ENCODE results near the gene DZANK1.
"Not testable (repeated sequence)": the region's sequence is repeated elsewhere in the genome, so short reads cannot be mapped to it uniquely, and the experiment has no call there.

The DZANK1 gene

DNA sequence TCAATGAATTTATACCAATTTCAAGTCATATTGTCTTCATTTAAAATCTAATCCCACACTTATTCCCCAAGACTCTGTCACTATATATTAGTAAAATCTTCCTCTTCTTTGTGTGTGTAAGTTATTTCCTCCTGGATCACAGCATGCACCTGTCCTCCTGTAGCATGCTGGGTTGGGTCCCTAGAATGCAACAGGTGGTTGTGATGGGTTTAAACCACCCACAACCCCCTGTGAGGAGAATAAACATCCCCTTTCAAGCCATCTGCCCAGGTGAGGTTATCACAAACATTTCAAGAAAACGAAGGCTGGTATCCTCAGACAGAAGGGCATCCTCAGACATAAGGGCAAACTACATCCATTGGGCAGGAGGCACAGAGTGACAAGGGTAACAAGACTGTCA is 26.4 kb downstream of the DZANK1 start:
- no peak for DNase-seq

DNA sequence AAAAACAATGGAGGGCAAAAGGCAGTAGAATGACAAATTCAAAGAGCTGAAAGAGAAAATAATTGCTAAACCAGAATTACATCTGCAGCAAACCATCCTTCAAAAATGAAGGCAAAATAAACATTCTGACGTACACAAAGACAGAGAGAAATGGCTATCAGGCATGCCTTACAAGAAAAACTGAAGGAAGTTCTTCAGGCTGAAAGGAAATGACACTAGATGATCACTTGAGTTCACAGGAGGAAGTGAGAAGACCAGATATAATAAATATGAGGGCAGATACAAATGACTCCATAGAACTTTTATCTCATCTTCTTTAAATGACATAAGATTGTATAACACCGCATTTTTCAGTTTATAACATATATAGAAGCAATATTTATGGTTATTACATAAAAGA is 30.0 kb downstream of the DZANK1 start:
- no peak for DNase-seq

DNA sequence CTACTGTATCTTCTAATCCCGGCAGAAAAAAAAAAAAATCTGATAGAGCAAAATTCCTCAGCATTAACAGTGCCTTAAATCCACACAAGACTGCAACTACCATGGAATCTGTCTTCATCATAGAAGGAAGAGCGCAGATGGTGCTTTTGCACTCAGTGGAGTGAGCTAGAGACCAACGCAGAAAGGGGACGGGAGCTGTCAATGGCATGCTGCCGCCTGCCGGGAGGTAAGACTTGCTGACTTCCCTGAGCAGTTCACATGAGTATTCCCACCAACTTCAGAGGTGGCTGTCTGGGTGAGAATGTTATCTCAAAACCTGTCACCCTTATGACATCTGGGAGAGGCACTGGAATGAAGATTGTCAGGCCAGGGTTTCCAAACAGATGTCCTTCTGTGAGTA is 35.6 kb downstream of the DZANK1 start:
- no peak for DNase-seq

DNA sequence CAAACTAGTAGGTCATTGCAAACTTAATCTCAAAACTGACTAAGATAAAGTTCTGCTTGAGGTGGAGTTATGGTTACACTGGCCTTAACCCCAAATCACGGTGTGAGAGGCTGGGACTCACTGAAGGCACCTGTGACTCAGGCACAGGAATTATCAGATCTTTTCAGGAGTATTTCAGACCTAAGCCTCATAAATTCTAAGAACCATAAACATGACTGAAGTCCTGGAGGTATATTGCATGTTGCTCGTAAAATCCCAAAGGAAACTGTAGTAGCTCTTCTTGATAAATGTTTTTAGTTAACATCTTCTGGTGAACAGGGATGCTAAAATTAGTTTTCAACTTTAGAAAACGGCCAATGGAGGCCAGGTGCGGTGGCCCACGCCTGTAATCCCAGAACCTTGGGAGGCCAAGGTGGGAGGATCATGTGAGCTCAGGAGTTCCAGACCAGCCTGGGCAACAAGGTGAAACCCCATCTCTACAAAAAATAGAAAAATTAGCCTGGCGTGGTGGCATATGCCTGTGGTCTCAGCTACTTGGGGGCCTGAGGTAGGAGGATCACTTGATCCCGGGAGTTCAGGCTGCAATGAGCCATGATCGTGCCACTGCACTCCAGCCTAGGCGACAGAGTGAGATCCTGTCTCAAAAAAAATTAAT is 36.5 kb downstream of the DZANK1 start:
- no peak for DNase-seq

DNA sequence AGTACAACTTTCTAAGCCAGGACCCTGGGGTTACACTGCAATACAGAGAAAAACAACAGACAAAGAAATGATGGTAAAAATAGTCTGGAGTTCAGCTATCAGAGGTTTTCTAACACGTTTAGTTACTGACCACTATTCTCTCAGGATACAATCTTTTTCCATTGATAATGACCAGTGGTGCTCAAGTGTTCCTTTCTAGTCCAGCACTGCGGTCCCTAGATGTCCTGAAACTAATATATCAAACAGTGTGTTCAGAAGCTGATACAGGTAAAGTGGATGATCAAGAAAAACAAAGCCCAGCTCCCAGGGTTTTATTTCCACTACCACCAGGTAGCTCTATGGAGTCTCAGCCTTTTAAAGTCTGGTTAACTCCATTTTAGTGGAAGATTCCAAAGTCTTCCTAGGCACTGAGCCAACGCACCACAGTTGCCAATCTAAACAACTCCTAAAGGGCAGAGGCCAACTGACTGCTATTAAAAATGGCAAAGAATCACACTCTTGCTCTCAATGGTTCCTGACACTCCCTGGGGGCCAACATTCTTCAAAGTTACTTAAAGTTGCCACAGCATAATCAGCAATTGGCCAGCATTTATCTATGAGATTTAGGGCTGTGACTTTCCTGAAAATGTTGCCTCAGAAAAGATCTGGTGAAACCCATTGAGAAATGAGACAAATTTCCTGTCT is 38.2 kb downstream of the DZANK1 start:
- no peak for DNase-seq

DNA sequence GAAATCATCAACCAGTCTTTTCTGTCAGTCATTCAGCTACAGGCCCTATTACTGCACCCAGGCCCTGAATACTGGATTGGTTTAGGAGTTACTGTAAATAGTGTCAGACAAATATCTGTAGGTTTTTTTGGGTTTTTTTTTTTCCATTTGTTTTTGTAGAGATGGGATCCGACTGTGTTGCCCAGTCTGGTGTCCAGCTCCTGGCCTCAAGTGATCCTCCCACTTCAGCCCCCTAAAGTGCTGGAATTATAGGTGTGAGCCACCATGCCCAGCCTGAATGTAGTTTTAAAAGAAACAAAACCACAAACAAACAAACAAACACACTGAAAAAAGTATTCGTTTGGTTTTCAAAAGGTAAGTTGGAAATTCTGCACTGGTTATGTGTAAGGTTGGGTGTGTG is 39.6 kb downstream of the DZANK1 start:
- DNase-seq: no peak

DNA sequence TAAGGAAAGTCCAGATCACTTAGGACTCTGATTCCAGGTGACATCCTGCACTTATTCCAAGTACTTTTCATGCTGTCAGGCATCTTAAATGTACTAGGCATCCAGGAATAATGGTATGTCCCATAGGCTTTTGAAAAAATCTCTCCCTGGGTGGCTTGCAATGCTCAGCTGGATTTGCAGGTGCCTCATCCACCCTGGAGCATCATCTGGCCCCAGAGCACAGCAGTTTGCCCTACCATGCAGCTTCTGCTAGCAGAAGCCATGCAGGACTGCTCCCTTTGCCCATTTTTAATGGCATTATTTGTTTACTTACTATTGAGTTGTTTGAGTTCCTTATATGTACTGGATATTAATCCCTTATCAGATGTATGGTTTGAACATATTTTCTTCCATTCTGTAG is 45.2 kb downstream of the DZANK1 start:
- DNase-seq: no peak

DNA sequence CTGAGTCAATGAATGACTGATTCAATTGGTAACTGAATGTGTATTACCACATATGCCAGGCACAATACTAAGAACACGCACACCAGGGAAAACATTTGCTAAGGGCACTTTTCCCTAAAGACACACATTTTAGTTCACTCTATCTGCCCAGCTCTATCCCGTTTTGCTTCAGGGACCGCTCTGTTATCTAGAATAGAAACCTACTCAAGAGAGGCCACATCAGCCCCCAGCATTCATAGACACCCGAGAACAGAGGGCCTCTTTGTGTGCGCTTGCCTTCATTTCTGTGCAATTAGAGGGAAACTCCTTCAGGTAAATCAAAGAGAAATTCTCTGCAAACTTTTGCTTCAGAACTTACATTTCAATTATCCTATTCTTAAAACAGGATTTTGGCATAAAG is 50.3 kb downstream of the DZANK1 start:
- DNase-seq: no peak

DNA sequence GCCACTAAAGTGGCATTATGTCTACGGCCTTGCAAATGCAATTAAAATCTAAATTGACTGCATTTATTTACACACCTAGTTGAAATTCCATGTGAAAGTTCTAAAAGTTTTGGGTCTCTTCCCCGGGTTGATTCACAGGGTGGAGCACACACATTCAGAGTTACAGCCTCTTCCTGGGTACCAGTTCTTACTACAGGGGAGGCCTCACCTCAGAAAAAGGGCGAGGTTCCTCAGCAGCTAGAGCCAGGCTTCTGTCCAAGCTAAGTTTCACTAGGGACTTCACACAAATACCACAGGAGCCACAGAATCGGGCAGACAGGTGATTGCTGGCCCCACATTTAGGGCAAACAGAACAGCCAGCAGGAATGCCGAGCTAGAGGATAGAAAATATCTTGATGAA is 52.7 kb downstream of the DZANK1 start:
- DNase-seq: no peak

DNA sequence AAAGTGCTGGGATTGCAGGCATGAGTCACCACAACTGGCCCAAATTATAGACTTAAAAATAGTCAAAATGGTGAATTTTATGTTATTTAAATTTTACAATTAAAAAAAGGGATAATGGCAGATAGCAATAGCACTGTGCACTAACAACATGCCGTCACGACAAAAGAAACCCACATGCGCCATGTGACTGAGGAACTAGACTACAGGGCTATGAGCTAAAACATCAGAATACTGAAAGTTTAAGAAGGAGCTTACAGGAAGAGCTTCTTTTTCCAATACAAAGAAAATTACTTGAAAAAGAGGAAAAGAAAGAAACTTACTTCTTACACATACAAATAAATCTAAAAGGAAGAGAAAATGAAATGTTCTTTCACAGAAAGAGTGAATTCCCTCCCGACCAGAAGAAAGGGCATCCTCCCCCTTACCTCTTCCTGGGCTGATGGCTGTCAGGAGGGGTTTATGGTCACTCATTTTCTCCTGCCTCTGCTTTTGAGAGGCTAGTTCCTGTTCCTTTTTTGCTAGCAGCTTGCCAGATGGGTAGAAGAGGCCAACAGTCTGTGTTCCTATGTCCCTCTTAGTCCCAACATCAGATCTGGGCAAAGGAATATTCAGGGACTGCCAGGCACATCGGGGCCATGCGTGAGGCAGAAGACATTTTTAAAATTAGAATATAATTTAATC is 54.5 kb downstream of the DZANK1 start:
- no peak for DNase-seq

DNA sequence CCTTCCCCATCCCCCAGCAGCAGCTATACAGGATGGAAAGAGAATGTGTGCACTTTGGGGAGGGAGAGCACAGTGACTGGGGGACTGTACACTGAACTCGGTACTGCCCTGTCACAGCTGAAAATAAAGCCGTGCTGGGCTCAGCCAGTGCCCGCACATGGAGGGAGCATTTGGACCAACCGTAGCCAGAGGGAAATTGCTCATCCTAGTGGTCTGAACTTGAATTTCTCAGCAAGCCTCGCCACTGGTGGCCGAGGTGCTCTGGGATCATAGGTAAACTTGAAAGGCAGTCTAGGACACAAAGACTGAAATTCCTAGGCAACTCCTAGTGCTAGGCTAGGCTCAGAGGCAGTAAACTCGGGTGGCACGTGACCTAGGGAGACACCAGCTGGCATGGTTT is 61.0 kb downstream of the DZANK1 start:
- no peak for DNase-seq

DNA sequence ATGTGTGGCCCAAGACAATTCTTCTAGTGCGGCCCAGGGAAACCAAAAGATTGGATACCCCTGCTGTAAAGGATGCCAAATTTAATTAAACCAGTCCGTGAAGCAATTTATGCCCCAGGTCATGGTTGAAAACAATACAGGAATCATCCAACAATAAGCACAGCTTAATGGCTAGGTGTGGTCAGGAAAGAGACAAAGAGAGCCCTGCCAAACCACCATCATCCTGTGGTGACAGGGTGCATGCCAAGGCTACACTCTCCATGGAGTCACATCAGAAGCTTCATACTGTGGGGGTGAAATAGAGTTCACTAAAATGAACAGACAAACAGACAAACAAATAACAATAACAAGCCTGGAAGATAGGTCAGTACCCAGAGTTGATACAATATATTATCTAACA is 62.7 kb downstream of the DZANK1 start:
- DNase-seq: no peak

DNA sequence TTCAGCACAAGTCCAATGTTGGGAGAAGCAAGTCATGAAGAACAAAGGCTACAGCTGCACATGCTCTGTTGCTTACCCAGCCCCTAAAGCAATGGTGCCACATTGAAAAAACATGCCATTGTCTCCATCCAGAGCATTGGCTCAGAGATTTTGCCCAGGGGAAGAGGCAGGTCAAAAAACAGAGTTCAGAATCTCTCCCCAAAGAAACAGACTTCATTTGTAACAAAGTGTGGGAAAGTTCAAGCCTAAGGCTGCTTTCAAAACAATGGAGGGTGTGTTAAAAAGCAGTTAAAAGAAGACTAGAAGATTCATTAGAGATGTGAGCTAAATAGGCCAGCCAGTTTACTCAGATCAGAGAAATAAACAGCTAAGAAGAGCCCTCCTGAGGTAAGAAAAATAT is 63.6 kb downstream of the DZANK1 start:
- no peak for DNase-seq

DNA sequence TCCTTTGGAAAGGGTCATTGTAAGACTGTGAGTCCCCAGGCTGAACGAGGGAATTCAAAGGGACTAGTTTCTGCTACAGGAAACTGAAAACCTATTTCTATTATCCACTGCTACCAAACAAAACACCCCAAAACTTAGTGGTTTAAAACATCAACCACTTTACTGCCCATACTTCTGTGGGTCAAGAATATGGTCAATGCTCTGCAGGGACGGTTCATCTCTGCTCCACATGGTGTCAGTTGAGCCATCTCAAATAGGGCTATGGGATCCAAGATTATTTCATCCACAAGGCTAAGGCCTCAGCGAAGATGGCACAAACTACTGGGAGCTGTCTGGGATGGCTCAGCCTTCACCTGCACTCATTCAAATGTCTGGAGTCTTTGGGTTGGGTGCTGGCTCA is 65.5 kb downstream of the DZANK1 start:
- DNase-seq: no peak

DNA sequence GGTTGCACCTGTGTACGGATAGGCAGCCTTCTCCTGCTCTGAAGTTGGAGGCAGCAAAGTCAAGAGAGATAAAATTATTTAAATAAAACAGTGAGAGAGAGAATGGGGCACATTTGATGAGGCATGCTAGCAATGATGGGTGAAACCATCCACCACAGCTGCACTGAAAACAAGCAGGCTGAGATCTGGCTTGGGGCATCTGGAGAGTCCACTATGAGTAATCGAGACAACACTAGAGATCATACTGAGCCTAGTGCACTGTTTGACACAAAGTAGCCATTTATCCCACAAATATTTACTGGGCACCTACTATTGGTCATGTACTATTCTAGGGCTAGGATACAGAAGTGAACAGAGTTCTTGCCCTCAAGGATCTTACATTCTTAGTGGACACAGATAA is 66.4 kb downstream of the DZANK1 start:
- DNase-seq: no peak

DNA sequence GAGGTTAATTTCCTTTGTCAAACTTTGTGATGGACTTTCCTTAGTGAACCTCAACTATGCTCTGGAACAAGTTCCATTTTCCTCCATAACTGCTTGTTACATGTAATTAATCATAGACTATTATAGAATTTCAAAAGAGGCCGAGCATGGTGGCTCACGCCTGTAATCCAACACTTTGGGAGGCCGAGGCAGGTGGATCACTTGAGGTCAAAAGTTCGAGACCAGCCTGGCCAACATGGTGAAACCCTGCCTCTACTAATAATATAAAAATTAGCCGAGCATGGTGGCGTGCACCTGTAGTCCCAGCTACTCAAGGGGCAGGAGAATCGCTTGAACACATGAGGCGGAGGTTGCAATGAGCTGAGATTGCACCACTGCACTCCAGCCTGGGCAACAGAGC is 68.1 kb downstream of the DZANK1 start:
- not testable (repeated sequence) for DNase-seq

DNA sequence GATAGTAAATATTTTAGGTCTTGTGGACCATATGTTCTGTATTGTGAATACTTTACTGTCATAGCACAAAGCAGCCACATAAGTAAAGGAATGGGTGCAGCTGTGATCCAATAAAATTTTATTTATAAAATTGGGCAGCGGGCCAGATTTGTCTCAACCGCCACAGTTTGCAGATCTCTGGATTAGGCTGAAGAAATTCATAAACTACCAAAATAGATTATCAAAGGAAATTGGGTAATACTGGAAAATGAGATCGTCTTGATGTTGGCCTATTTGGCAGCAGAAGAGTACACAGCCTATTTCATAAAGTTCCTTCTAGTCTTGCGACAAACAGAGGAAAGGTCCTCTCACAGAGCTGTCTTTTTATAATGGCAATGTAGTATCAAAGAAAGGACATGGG is 69.8 kb downstream of the DZANK1 start:
- DNase-seq: no peak

DNA sequence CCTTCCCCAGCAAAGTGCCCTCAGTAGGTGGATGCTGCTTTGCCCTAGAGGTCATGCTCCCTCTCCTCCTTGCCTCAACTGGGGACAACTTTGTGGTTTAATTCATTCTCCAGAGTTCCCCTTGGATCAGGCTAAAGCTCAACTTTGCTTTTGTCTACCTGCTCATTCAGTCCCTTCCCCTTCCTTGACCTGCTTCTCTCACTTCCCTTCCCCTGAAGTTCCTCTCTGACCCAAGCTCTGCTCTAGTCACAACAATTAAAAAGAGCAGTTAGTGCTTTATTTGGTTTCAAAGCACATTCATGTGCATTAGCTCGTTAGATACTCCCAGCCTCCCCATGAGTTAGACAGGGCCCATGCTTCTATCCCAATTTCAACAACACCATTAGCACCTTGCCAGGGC is 71.3 kb downstream of the DZANK1 start:
- DNase-seq: no peak

DNA sequence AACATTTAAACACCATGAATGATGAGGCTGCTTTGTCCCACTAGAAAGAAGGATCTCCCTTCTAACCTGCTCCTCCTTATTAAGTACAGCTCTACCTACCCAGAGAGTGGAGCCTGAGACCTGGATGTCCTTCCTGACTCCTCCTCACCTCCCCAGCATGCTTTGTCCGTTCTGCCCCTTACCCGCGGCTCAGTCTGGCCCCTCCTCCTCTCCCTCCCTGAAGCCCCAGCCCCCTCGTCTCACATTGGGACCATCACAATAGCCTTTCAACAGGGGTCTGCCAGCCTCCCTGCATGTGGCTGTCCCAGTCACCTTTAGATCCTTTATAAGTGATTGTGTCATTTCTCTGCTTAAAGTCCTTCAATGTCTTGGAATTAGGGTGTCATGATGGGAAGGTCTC is 72.5 kb downstream of the DZANK1 start:
- DNase-seq: no peak

DNA sequence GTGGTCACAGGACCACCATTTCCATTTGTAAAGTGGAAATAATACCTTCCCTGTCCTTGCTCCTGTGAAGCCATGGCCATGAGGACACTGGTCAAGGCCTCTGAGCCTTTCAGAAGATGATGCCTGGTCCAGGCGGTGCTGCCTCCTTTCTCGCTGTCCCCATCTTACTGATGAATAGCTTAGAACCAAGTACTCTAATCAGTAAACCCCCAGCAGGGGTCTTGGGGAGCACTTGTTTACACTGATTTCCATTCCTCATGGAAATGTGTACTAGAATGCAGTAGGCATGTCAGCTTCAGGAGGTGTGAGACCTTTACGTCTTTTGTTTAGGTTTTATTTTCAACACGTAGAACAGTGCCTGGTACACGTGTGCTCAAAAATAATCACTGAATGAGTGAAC is 75.1 kb downstream of the DZANK1 start:
- DNase-seq: no peak

DNA sequence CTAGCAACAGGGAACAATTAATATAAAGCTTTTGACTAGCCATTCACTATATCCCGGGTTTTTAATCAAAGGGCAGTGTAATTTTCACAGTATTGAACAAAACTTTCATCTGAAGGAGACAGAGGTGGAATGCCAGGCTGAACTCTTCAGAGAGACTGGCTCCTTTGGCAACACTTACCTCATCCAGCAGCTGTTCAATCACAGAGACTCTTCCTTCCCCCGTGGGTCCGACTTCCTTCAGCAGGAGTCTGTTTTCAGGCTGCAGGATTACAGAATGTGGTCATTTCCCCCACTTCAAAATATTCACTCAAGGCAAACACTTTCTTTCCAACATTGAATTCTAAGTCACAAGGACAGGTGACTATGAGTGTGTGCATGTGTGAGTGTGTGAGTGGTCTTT is 76.6 kb downstream of the DZANK1 start:
- DNase-seq: no peak

DNA sequence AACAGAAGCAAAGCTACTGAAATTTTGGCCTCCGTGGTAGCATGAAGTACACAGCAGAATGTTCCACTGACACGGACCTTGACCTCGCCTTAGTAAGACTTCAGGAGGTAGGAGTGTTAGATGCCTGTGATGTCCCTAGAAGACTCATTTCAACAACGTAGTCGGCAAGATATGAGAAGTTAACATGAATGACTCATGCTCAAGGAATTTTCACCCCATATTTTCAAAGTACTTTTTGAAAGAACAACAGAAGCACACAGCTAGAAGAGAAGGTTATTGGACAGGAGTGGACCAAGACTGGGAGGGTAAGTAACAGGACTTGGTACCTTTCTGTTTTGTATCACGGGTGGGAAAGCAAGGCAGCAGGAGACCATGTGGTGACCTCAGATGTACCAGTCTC is 78.0 kb downstream of the DZANK1 start:
- no peak for DNase-seq

DNA sequence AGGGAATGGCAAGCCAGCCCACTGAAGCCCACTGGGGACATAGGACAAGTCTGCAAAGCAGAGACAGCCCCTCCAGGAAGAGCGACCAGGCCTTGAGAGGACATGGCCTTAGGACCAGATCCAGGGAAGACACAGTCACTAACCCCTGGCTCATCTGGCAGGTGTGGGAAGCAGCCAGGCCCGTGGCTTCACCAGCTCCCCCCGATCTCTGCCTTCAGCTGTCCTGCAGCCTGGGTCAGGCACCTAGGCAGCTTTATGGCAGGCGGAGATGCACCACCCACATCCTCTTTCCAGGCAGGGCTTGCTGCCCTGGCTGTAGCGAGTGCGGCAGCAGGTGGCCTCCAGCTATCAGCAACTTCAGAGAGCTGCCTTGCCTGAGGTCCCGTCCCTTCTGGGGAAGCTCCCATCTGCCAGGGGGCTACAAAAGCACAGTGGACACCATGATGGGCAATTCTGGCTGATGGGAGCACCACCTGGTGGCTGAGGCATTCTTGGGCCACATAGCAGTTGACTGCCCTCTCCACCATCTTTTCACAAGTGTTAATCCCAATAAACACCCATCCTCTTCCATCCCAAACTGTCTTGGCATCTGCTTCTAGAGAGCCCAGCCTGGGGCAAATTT is 85.8 kb downstream of the DZANK1 start:
- no peak for DNase-seq

Data from nucleus accumbens (tissue), 56 donors.